H1 (cell line): ENCODE data around the gene PDZRN3. TPM values are rescaled to one million over a fixed set of nuclear protein-coding genes. Genes with fewer than 3 reads are reported as not detected.

Experiments
- KDM1A ChIP-seq: fragments of 200-600, 300-600 bp; sonication (generic); IDR thresholded peaks from 2 replicates; pipeline ENCODE4 v1.7.1; 2016; ENCODE audit warnings: mild to moderate bottlenecking, low read length, borderline replicate concordance
- KDM5A ChIP-seq: fragments of 200-600 bp; IDR thresholded peaks from 2 replicates; pipeline ENCODE4 v1.7.1; 2012; ENCODE audit warnings: mild to moderate bottlenecking, low read length, inconsistent platforms, mixed read lengths
- NRF1 ChIP-seq: IDR thresholded peaks from 2 replicates; pipeline ENCODE4 v1.6.1; 2011; ENCODE audit warnings: mild to moderate bottlenecking, low read depth, low read length, improper control_type of control experiment
- SP1 ChIP-seq: IDR thresholded peaks from 2 replicates; pipeline ENCODE4 v1.6.1; 2011; ENCODE audit warnings: low read depth, low read length
- TCF12 ChIP-seq: IDR thresholded peaks from 2 replicates; pipeline ENCODE4 v1.6.1; 2011; ENCODE audit warnings: low read depth, mild to moderate bottlenecking, low read length
- YY1 ChIP-seq: IDR thresholded peaks from 2 replicates; pipeline ENCODE4 v1.6.1; 2011; ENCODE audit warnings: low read depth, mild to moderate bottlenecking, low read length
- polyA plus RNA-seq, 7 experiments: library from polyadenylated mRNA; depleted of rRNA in 3 of 7; stranded (reverse) in 5 of 7; unstranded in 2 of 7; fragments of >200 nt in 5 of 7; fragments of 200-250 nt in 2 of 7; gene quantifications; 1 replicate in 5 of 7; 2 replicates in 1 of 7; 4 replicates in 1 of 7; pipeline versions ENCODE4 v1.2.1 to v1.2.3, GENCODE V29; 2011 to 2013; ENCODE audit warnings: missing spikeins in 2 of 7, mixed read lengths in 2 of 7
- total RNA-seq: library from RNA; stranded (reverse); fragmentation: NEBNext Ultra II Directional; extraction: Animal tissue kit (Norgen Biotek cat#: 25700); gene quantifications from 2 replicates; pipeline ENCODE4 v1.2.1, GENCODE V29; 2021
- TF ChIP-seq, protein P1 (sequence below), 3 experiments: IDR thresholded peaks; 1 replicate in 2 of 3; 2 replicates in 1 of 3; pipeline versions ENCODE4 v1.5.1 to v1.6.1; 2011; ENCODE audit warnings: low read length in 3 of 3, mild to moderate bottlenecking in 3 of 3, inconsistent platforms in 2 of 3, low read depth in 1 of 3, moderate library complexity in 1 of 3; ENCODE audit not compliant: insufficient read depth in 1 of 3; ENCODE audit errors: control extremely low read depth in 1 of 3

The PDZRN3 gene
- total and polyA plus RNA-seq, 2 of the 8 experiments (the other 6 are each of a cell fraction or from before 2014, with no cell fraction given) = 4.2 to 20.5 TPM

DNA sequence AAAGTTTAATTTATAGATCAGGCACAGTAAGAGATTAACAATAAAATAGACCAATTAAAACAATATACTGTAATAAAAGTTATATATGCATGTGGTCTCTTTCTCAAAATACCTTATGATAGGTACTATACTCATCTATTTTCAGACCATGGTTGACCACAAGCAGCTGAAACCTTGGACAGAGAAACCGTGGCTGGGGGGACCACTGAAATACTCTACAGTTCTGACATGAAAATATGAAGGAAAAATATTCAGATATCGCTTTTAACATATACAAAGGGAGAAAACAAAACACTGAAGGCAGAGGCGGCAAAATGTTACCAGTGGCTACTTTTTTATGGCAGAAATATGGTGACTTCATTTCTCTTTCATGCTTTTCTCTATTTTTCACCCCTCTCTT, 114.0 kb downstream of the PDZRN3 start (continued):
- TF ChIP-seq, protein P1, sequence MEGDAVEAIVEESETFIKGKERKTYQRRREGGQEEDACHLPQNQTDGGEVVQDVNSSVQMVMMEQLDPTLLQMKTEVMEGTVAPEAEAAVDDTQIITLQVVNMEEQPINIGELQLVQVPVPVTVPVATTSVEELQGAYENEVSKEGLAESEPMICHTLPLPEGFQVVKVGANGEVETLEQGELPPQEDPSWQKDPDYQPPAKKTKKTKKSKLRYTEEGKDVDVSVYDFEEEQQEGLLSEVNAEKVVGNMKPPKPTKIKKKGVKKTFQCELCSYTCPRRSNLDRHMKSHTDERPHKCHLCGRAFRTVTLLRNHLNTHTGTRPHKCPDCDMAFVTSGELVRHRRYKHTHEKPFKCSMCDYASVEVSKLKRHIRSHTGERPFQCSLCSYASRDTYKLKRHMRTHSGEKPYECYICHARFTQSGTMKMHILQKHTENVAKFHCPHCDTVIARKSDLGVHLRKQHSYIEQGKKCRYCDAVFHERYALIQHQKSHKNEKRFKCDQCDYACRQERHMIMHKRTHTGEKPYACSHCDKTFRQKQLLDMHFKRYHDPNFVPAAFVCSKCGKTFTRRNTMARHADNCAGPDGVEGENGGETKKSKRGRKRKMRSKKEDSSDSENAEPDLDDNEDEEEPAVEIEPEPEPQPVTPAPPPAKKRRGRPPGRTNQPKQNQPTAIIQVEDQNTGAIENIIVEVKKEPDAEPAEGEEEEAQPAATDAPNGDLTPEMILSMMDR (IDR thresholded peaks at IDR 0.05; ENCODE audit: control extremely low read depth in 1 of 3, insufficient read depth in 1 of 3, low read depth in 1 of 3, low read length in 3 of 3) = no peak
- no peak for TF ChIP-seq SP1
- TF ChIP-seq KDM5A = no peak
- no peak for TF ChIP-seq YY1
- no peak for TF ChIP-seq NRF1
- no peak for TF ChIP-seq KDM1A
- no peak for TF ChIP-seq TCF12
